Gastrocnemius medialis (tissue), 4 donors: ENCODE data around the gene CABCOCO1.

ENCODE experiments used
- CTCF ChIP-seq, 5 experiments: fragments of 450-650 bp in 3 of 5; fragments of 200-600 bp in 2 of 5; sonication (generic) in 2 of 5; IDR thresholded peaks in 4 of 5; conservative IDR thresholded peaks in 1 of 5; 1 replicate in 4 of 5; 2 replicates in 1 of 5; pipeline ENCODE4 v1.5.1; 2016 to 2019; ENCODE audit warnings: antibody characterized with exemption in 5 of 5, mild to moderate bottlenecking in 3 of 5, moderate library complexity in 3 of 5
- POLR2A ChIP-seq, 2 donors: fragments of 450-650 bp; IDR thresholded peaks; one replicate each; pipeline ENCODE4 v1.6.1; 2017; ENCODE audit warnings: antibody characterized with exemption in 2 of 2, mild to moderate bottlenecking in 2 of 2, moderate library complexity in 2 of 2

- TF ChIP-seq CTCF (IDR thresholded peaks at IDR 0.05 in 4 of 5, conservative IDR thresholded peaks at IDR 0.05 in 1 of 5): no peak
- TF ChIP-seq POLR2A (IDR thresholded peaks at IDR 0.05): no peak
Observed at GRCh38 chr10:61626209-61626608, 36.5 kb upstream of the CABCOCO1 start.
